Heart left ventricle (tissue), 16 donors: Measurements from ENCODE around the gene LIME1. TPM values are rescaled to one million over a fixed set of nuclear protein-coding genes. Genes with fewer than 3 reads are reported as not detected.
"Not testable (repeated sequence)": the region's sequence is repeated elsewhere in the genome, so short reads cannot be mapped to it uniquely, and the experiment has no call there.

Experiments used
- ATAC-seq, 4 donors: fragments of 200-7000 bp; cut with Tn5 transposase; one replicate each; pipeline ENCODE4 v1.9.1; 2020 to 2022; ENCODE audit warnings: moderate library complexity in 4 of 4, mild to moderate bottlenecking in 3 of 4, moderate number of reproducible peaks in 1 of 4
- DNase-seq, 5 donors: peaks; one replicate each; pipeline ENCODE4 v3.0.0-alpha.2; 2020
- H3K27ac ChIP-seq, 12 donors: fragments of 200-600 bp; sonication (generic) in 4 of 12; one replicate each; pipeline versions ENCODE4 v1.5.0 to v1.8.0; 2016 to 2022; ENCODE audit warnings: mild to moderate bottlenecking in 2 of 12
- H3K27me3 ChIP-seq, 9 donors: fragments of 200-600 bp; sonication (generic) in 2 of 9; one replicate each; pipeline versions ENCODE4 v1.5.1 to v1.8.0; 2016 to 2022; ENCODE audit warnings: mild to moderate bottlenecking in 3 of 9
- H3K36me3 ChIP-seq, 9 donors: fragments of 200-600 bp; sonication (generic) in 2 of 9; one replicate each; pipeline versions ENCODE4 v1.5.0 to v1.8.0; 2018 to 2022; ENCODE audit warnings: mild to moderate bottlenecking in 2 of 9
- H3K4me1 ChIP-seq, 12 donors: fragments of 200-600 bp; sonication (generic) in 4 of 12; one replicate each; pipeline versions ENCODE4 v1.5.0 to v1.8.0; 2016 to 2022; ENCODE audit warnings: mild to moderate bottlenecking in 3 of 12
- H3K4me3 ChIP-seq, 12 donors: fragments of 200-600 bp; sonication (generic) in 4 of 12; one replicate each; pipeline versions ENCODE4 v1.5.0 to v1.8.0; 2017 to 2022; ENCODE audit warnings: mild to moderate bottlenecking in 9 of 12, moderate library complexity in 4 of 12
- H3K9me3 ChIP-seq, 12 donors: fragments of 200-600 bp; sonication (generic) in 4 of 12; one replicate each; pipeline versions ENCODE4 v1.5.0 to v1.8.0; 2016 to 2022; ENCODE audit warnings: mild to moderate bottlenecking in 1 of 12
- POLR2A ChIP-seq, 2 donors: fragments of 450-650 bp; IDR thresholded peaks; one replicate each; pipeline ENCODE4 v1.6.1; 2017; ENCODE audit warnings: antibody characterized with exemption in 2 of 2, mild to moderate bottlenecking in 2 of 2, moderate library complexity in 2 of 2
- WGBS, 4 donors: extraction: QIAGEN DNeasy Blood & Tissue Kit in 2 of 4; methylation state at CpG; one replicate each; pipeline versions ENCODE4 v1.1.5 to v1.1.7; 2013 to 2018; 5-methylcytosine and 5-hydroxymethylcytosine counted together
- intact Hi-C, 10 donors: fragments of 100-400 bp; cut with DNase I; formaldehyde crosslinking; loops; one replicate each; pipeline versions ENCODE4 v1.11.1 to v1.14.2; 2022
- polyA plus RNA-seq, 2 donors: library from polyadenylated mRNA; stranded (reverse); fragments of 200-250 nt; gene quantifications; one replicate each; pipeline ENCODE4 v1.2.3, GENCODE V29; 2013
- total RNA-seq, 9 donors: library from RNA; depleted of rRNA in 2 of 9; stranded (reverse); fragments of >200 nt in 2 of 9; fragmentation: NEBNext Ultra II Directional in 3 of 9; extraction: Animal tissue kit (Norgen Biotek cat#: 25700) in 3 of 9; gene quantifications; one replicate each; pipeline versions ENCODE4 v1.1.0 to v1.2.4, GENCODE V29; 2016 to 2023
- TF ChIP-seq, protein P1 (sequence below), 12 donors: fragments of 200-600 bp; sonication (generic) in 4 of 12; IDR thresholded peaks; one replicate each; pipeline versions ENCODE4 v1.5.0 to v1.8.0; 2018 to 2022; ENCODE audit warnings: antibody characterized with exemption in 12 of 12, mild to moderate bottlenecking in 5 of 12
- donor health status: ischemic (EF 13 %, LVEDD 7.1; RV severe dilation, severe dysfunction).
- donor health status: healthy with polysubstance abuse.
- donor health status: DM: no; HTN: yes; CAD: no.
- donor health status: DM: no; HTN: no; CAD: no.
- donor health status: ischemic (EF 25% LVEDD 6.9; RV normal size, moderate dysfunction).
- donor health status: ischemic (EF 25% LVEDD 5.7; RV mildly dilated, moderate dysfunction).
- donor health status: healthy.
- donor health status: DM: yes; HTN: yes; CAD: no.
- donor health status: ischemic (EF 35%, LVEDD 5.7; RV mildly dilated, moderate dysfunction).
- donor health status: nonischemic (EF 11% LVEDD 7.7; RV severe dilation, severe dysfunction).
- donor health status: DM: yes; HTN: yes; CAD: no.
- donor health status: PGD.
- donor health status: ischemic (EF 29% LVEDD 5.4; RV normal size, mild dysfunction).
- donor health status: nonischemic (EF 23%, LVEDD 6.1; RV moderate dilation, normal function).

The LIME1 gene
- total and polyA plus RNA-seq, 11 donors, result 0.95 to 7.1 (median 3.4) TPM

DNA sequence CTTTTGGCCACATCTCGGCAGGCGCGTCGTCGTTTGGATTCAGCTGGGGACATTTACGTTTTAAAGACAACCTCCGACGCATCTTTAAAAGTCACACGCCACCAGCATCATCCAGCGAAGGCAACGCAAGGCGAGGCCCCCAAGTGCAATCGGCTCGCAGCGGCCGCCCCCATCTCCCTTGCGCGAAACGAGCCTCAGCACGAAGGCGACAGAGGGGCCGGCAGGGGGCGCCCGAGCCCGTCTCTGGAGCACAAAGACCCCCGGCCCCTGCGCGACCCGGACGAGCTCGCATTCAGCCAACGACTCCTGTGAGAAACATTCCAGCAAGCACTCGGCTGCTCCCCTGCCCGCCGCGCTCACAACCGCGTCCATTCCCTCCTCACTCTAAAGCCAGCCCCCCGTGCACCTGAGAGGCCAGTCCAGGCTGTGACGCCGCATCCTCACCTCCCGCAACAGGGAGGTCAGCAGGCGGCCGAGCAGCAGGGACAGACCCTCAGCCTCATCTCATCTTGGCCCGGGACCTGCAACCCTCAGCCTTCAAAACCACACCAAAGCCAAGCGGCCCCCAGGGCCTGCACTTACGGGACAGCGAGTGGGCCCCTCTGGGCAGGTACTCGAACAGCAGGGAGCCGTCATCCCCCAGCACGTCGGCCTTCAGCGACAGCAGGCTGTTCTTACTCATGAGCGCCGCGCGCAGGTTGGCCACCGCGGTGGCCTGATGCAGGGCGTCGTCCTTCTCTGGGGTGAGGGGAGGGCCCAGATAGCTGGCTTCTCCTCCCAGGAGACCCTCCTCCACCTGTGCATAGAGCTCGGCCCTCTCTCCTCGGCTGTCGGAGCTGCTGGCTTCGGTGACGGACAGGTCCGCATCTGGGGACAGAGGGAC is 38.9 kb downstream of the LIME1 start:
- intact Hi-C loops, result loop anchor here in 2 of 10 donors (10.0 kb wide), 1 partner anchor 199 kb away; the partner anchor contains the start of gene SAMD10 (in 2 of the 2)
- Histone ChIP-seq H3K4me1 (peaks cover 0 to 38% (median 15%) of the 10 kb centered on the region in 12 donors), H3K36me3 (peaks cover 0 to 37% (median 11%) of the 10 kb centered on the region in 9 donors), H3K9me3 (no peaks in the 10 kb centered on the region), H3K27me3 (no peaks in the 10 kb centered on the region), H3K4me3 (peak overlapping the region in 2 of 12 donors; percentile 12 to 24), H3K27ac (peak overlapping the region in 1 of 12 donors; percentile 24)
- DNase-seq (peak in 2 of 5 donors; percentile 44 to 69), ATAC-seq (peak in 1 of 4 donors; percentile 41)
- no peak for TF ChIP-seq POLR2A (IDR thresholded peaks at IDR 0.05)
- TF ChIP-seq, protein P1, sequence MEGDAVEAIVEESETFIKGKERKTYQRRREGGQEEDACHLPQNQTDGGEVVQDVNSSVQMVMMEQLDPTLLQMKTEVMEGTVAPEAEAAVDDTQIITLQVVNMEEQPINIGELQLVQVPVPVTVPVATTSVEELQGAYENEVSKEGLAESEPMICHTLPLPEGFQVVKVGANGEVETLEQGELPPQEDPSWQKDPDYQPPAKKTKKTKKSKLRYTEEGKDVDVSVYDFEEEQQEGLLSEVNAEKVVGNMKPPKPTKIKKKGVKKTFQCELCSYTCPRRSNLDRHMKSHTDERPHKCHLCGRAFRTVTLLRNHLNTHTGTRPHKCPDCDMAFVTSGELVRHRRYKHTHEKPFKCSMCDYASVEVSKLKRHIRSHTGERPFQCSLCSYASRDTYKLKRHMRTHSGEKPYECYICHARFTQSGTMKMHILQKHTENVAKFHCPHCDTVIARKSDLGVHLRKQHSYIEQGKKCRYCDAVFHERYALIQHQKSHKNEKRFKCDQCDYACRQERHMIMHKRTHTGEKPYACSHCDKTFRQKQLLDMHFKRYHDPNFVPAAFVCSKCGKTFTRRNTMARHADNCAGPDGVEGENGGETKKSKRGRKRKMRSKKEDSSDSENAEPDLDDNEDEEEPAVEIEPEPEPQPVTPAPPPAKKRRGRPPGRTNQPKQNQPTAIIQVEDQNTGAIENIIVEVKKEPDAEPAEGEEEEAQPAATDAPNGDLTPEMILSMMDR (IDR thresholded peaks at IDR 0.05), result peak; percentile 55 to 80 (median 66)
- 43 to 68% (median 53%) methylated on average over 39 to 67 of the region's 67 CpGs for WGBS, 4 donors

DNA sequence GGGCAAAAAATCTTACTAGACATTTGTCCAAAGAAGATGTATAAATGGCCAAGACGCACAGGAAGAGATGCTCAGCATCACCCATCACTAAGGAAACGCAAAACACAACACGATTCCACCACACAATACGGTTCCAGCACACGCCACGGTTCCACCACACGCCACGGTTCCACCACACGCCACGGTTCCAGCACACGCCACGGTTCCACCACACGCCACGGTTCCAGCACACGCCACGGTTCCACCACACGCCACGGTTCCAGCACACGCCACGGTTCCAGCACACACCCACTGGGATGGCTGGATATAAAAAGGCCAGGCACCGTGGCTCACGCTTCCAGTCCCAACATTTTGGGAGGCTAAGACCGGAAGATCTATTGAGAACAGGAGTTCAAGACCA is 40.4 kb downstream of the LIME1 start:
- not testable (repeated sequence) for H3K9me3 ChIP-seq, ATAC-seq, H3K27me3 ChIP-seq, H3K27ac ChIP-seq, H3K4me3 ChIP-seq
- peak in 1 of 5 donors; percentile 6 for DNase-seq
- intact Hi-C loops, result loop anchor here in 2 of 10 donors (10.0 kb wide), 1 partner anchor 198 kb away; the partner anchor contains the start of gene SAMD10 (in 2 of the 2)
- Histone ChIP-seq H3K4me1 (peaks cover 0 to 36% (median 14%) of the 10 kb centered on the region in 12 donors), H3K36me3 (peaks cover 0 to 27% (median 6%) of the 10 kb centered on the region in 9 donors)
- WGBS, 4 donors, result 90 to 92% (median 91%) methylated on average over 23 of the region's 23 CpGs

DNA sequence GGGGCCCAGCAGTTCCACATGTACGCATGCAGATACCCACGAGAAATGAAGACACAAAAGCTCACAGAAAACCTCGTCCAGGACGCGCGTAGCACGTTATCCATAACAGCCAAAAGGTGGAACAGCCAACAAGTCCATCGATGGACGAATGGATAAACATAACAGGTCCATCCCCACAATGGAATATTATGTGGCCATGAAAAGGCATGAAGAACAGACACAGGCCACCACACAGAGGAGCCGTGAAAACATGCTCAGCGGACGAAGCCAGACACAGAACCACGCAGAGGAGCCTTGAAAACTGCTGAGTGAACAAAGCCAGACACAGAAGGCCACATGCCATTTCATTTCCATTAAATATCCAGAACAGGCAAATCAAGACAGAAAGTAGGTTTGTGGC is 41.1 kb downstream of the LIME1 start:
- TF ChIP-seq, protein P1 (IDR thresholded peaks at IDR 0.05), result no peak
- TF ChIP-seq POLR2A (IDR thresholded peaks at IDR 0.05), result no peak
- ATAC-seq (no peak), DNase-seq (peak in 2 of 5 donors; percentile 9 to 20)
- WGBS, 4 donors, result 96 to 97% (median 97%) methylated on average over 13 of the region's 13 CpGs
- Histone ChIP-seq H3K4me3 (no peak overlapping the region), H3K9me3 (no peaks in the 10 kb centered on the region), H3K27ac (no peak overlapping the region), H3K36me3 (peaks cover 0 to 27% (median 6%) of the 10 kb centered on the region in 9 donors), H3K27me3 (no peaks in the 10 kb centered on the region), H3K4me1 (peaks cover 0 to 30% (median 8%) of the 10 kb centered on the region in 12 donors)
- intact Hi-C loops, result loop anchor here in 2 of 10 donors (10.0 kb wide), 1 partner anchor 197 kb away; the partner anchor contains the start of gene SAMD10 (in 2 of the 2)

DNA sequence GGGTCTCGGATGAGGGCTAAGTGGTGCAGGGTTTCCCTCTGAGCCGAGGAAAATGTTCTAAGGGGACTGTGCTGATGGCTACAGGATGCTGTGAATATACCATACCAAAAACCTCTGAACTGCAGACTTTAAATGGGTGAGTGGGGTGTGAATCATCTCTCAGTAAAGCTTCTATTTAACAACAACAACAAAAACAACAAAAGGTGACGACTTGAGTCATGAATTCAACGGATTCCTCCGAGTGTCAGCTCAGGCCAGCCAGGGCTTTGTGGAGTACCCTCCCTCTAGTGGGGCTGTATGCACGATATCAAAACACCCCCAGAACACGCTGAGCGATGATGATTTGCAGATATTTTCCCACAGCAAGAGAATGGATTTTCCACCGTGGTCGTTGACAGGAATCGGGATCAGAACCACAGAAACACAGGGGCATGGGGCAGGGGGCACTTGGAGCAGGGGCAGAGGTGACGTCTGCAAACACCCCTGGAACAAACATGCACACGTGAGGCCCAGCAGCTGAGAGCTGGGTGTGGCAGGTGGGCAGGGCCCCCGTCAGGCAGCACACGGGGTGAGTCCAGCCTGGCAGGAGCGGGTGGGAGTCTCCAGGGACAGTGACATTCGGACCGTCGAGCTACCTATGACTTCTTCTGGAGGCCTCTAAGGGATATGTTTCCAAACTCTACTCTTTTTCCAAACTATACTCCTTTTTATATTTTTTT is 41.7 kb downstream of the LIME1 start:
- TF ChIP-seq, protein P1 (IDR thresholded peaks at IDR 0.05), result no peak
- no peak for TF ChIP-seq POLR2A (IDR thresholded peaks at IDR 0.05)
- peak in 2 of 5 donors; percentile 18 to 23 for DNase-seq
- peaks cover 0 to 27% (median 6%) of the 10 kb centered on the region in 9 donors for H3K36me3 ChIP-seq
- no peak overlapping the region for H3K27ac ChIP-seq
- intact Hi-C loops, result loop anchor here in 2 of 10 donors (10.0 kb wide), 1 partner anchor 197 kb away; the partner anchor contains the start of gene SAMD10 (in 2 of the 2)
- H3K27me3 ChIP-seq, result no peaks in the 10 kb centered on the region
- H3K4me3 ChIP-seq, result no peak overlapping the region
- 56 to 67% (median 61%) methylated on average over 18 to 19 of the region's 19 CpGs for WGBS, 4 donors
- ATAC-seq, result no peak
- no peaks in the 10 kb centered on the region for H3K9me3 ChIP-seq
- H3K4me1 ChIP-seq, result peaks cover 0 to 24% (median 3%) of the 10 kb centered on the region in 12 donors
